Keratinocyte (primary cell): ENCODE measurements around the gene ZNF668. TPM values are rescaled to one million over a fixed set of nuclear protein-coding genes. Genes with fewer than 3 reads are reported as not detected.

Experiments
- DNase-seq: peaks from one replicate; pipeline ENCODE4 v3.0.0-alpha.2; 2011; ENCODE audit warnings: low read depth, missing footprints, low spot score
- FAIRE-seq: peaks from 2 replicates; lab custom pipeline; 2011; peaks lifted over from hg19 to GRCh38; lab: Jason Lieb, UNC
- H2AFZ ChIP-seq: 2 replicates; pipeline ENCODE4 v1.6.0; 2012; ENCODE audit warnings: low read length, control low read depth, inconsistent platforms; ENCODE audit not compliant: control insufficient read depth
- H3K27ac ChIP-seq: 2 replicates; pipeline ENCODE4 v1.5.1; 2011; ENCODE audit warnings: low read length; ENCODE audit not compliant: control insufficient read depth, insufficient read depth
- H3K27me3 ChIP-seq: 3 replicates; pipeline ENCODE4 v1.6.0; 2011; ENCODE audit warnings: low read length; ENCODE audit not compliant: control insufficient read depth, insufficient read depth; ENCODE audit errors: extremely low read depth
- H3K36me3 ChIP-seq, 2 experiments: 2 replicates in 1 of 2; 3 replicates in 1 of 2; pipeline ENCODE4 v1.5.1; 2011; ENCODE audit warnings: low read length in 2 of 2, mild to moderate bottlenecking in 1 of 2; ENCODE audit not compliant: control insufficient read depth in 2 of 2, insufficient read depth in 2 of 2; ENCODE audit errors: extremely low read depth in 1 of 2
- H3K4me1 ChIP-seq: 3 replicates; pipeline ENCODE4 v1.5.1; 2011; ENCODE audit warnings: low read length; ENCODE audit not compliant: control insufficient read depth, insufficient read depth; ENCODE audit errors: extremely low read depth
- H3K4me2 ChIP-seq: 3 replicates; pipeline ENCODE4 v1.6.0; 2011; ENCODE audit warnings: low read depth, low read length; ENCODE audit not compliant: control insufficient read depth, insufficient read depth; ENCODE audit errors: extremely low read depth
- H3K4me3 ChIP-seq, 3 experiments: fragments of 200-600 bp in 1 of 3; sonication (generic) in 1 of 3; 2 replicates in 2 of 3; 3 replicates in 1 of 3; pipeline ENCODE4 v1.5.1; 2011 to 2016; ENCODE audit warnings: low read length in 3 of 3, mild to moderate bottlenecking in 3 of 3, control low read depth in 2 of 3, inconsistent platforms in 1 of 3, low read depth in 1 of 3, mixed read lengths in 1 of 3, mixed run types in 1 of 3, moderate library complexity in 1 of 3; ENCODE audit not compliant: control insufficient read depth in 2 of 3, insufficient read depth in 2 of 3; ENCODE audit errors: extremely low read depth in 1 of 3
- H3K79me2 ChIP-seq: 2 replicates; pipeline ENCODE4 v1.6.0; 2012; ENCODE audit warnings: low read length; ENCODE audit not compliant: control insufficient read depth, insufficient read depth
- H3K9ac ChIP-seq: 3 replicates; pipeline ENCODE4 v1.6.0; 2011; ENCODE audit warnings: low read length; ENCODE audit not compliant: control insufficient read depth, insufficient read depth; ENCODE audit errors: extremely low read depth
- H3K9me1 ChIP-seq: 3 replicates; pipeline ENCODE4 v1.6.0; 2011; ENCODE audit warnings: low read length; ENCODE audit not compliant: control insufficient read depth, insufficient read depth; ENCODE audit errors: extremely low read depth
- H3K9me3 ChIP-seq: 2 replicates; pipeline ENCODE4 v1.5.1; 2012; ENCODE audit warnings: low read depth, low read length; ENCODE audit not compliant: control insufficient read depth
- H4K20me1 ChIP-seq: 3 replicates; pipeline ENCODE4 v1.6.0; 2011; ENCODE audit warnings: low read length; ENCODE audit not compliant: control insufficient read depth, insufficient read depth; ENCODE audit errors: extremely low read depth
- EZH2 ChIP-seq: IDR thresholded peaks from one replicate; pipeline ENCODE4 v1.6.1; 2012; ENCODE audit warnings: inconsistent platforms, mild to moderate bottlenecking, low read length, moderate library complexity
- dilution Hi-C: fragments of 300-500 bp; cut with MboI; formaldehyde crosslinking; loops from one replicate; pipeline ENCODE4 v1.7.0; 2020; ENCODE audit warnings: low sequenced_read_pairs; ENCODE audit not compliant: extremely low pct_ligation_motif_present
- polyA plus RNA-seq, 5 experiments: library from polyadenylated mRNA; depleted of rRNA in 3 of 5; stranded (reverse) in 3 of 5; stranded (forward) in 1 of 5; unstranded in 1 of 5; fragments of >200 nt; gene quantifications; 1 replicate in 1 of 5; 2 replicates in 3 of 5; 3 replicates in 1 of 5; pipeline versions ENCODE4 v1.2.1 to v1.2.3, GENCODE V29; 2011 to 2012; ENCODE audit warnings: missing spikeins in 2 of 5, low read depth in 1 of 5, low replicate concordance in 1 of 5
- TF ChIP-seq, protein P1 (sequence below), 3 experiments: IDR thresholded peaks in 1 of 3; conservative IDR thresholded peaks in 1 of 3; optimal IDR thresholded peaks in 1 of 3; 2 replicates in 2 of 3; 3 replicates in 1 of 3; pipeline versions ENCODE3 to v1.5.1; 2011; ENCODE audit warnings: low read length in 3 of 3, mild to moderate bottlenecking in 3 of 3, moderate library complexity in 2 of 3, control low read depth in 1 of 3, inconsistent platforms in 1 of 3; ENCODE audit not compliant: insufficient read depth in 2 of 3; ENCODE audit errors: extremely low read depth in 1 of 3

The ZNF668 gene
- polyA plus RNA-seq, 1 donor (not counting 4 experiments of a cell fraction or from before 2014, with no cell fraction given): 5.5 TPM

DNA sequence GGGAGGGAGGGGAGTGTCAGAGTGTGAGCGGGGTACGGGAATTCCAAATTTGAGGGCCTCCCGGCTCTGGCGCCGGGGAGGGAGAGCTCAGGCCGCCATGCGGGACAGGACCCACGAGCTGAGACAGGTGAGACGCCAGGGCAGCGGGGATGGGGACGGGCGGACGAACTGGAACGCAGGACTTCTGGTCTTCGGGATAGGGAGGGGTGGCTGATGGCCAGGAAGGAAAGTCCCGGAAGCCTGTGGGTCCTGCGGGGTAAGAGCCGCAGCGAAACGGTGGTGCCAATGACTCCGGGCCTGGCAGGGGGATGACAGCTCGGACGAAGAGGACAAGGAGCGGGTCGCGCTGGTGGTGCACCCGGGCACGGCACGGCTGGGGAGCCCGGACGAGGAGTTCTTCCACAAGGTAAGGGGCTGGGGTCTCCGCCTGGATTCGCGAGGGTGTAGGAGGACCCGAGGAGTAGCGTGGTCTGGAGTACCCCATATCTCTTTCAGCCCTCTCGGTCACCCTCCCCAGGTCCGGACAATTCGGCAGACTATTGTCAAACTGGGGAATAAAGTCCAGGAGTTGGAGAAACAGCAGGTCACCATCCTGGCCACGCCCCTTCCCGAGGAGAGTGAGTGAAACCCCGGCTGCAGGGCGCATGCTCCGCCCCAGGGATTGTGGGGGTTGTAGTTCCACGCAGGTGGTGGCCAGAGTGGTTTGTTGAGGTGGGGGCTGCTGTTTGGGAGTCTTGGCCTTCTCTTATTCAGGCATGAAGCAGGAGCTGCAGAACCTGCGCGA lies 40.1 kb downstream of the ZNF668 start:
- H3K27ac ChIP-seq: peak overlapping the region; percentile 89
- peak overlapping the region; percentile 98 to 99 (median 98) for H3K4me3 ChIP-seq
- dilution Hi-C loops: no loop called here
- H3K79me2 ChIP-seq: peaks cover 13% of the 10 kb centered on the region
- H3K9ac ChIP-seq: peak overlapping the region; percentile 92
- H2AFZ ChIP-seq: peak overlapping the region; percentile 82
- peak overlapping the region; percentile 84 for H3K4me2 ChIP-seq
- peaks cover 2% of the 10 kb centered on the region for H4K20me1 ChIP-seq
- no peaks in the 10 kb centered on the region for H3K27me3 ChIP-seq
- FAIRE-seq: no peak
- H3K4me1 ChIP-seq: peaks cover 10% of the 10 kb centered on the region
- H3K36me3 ChIP-seq: peaks cover 14 to 19% of the 10 kb centered on the region in 2 experiments
- H3K9me1 ChIP-seq: no peaks in the 10 kb centered on the region
- H3K9me3 ChIP-seq: no peaks in the 10 kb centered on the region
- no peak for DNase-seq
- TF ChIP-seq, protein P1, sequence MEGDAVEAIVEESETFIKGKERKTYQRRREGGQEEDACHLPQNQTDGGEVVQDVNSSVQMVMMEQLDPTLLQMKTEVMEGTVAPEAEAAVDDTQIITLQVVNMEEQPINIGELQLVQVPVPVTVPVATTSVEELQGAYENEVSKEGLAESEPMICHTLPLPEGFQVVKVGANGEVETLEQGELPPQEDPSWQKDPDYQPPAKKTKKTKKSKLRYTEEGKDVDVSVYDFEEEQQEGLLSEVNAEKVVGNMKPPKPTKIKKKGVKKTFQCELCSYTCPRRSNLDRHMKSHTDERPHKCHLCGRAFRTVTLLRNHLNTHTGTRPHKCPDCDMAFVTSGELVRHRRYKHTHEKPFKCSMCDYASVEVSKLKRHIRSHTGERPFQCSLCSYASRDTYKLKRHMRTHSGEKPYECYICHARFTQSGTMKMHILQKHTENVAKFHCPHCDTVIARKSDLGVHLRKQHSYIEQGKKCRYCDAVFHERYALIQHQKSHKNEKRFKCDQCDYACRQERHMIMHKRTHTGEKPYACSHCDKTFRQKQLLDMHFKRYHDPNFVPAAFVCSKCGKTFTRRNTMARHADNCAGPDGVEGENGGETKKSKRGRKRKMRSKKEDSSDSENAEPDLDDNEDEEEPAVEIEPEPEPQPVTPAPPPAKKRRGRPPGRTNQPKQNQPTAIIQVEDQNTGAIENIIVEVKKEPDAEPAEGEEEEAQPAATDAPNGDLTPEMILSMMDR (optimal IDR thresholded peaks at IDR 0.05 in 1 of 3, IDR thresholded peaks at IDR 0.05 in 1 of 3, conservative IDR thresholded peaks at IDR 0.05 in 1 of 3; ENCODE audit: extremely low read depth in 1 of 3, insufficient read depth in 2 of 3, low read length in 3 of 3): no peak
- TF ChIP-seq EZH2: no peak

DNA sequence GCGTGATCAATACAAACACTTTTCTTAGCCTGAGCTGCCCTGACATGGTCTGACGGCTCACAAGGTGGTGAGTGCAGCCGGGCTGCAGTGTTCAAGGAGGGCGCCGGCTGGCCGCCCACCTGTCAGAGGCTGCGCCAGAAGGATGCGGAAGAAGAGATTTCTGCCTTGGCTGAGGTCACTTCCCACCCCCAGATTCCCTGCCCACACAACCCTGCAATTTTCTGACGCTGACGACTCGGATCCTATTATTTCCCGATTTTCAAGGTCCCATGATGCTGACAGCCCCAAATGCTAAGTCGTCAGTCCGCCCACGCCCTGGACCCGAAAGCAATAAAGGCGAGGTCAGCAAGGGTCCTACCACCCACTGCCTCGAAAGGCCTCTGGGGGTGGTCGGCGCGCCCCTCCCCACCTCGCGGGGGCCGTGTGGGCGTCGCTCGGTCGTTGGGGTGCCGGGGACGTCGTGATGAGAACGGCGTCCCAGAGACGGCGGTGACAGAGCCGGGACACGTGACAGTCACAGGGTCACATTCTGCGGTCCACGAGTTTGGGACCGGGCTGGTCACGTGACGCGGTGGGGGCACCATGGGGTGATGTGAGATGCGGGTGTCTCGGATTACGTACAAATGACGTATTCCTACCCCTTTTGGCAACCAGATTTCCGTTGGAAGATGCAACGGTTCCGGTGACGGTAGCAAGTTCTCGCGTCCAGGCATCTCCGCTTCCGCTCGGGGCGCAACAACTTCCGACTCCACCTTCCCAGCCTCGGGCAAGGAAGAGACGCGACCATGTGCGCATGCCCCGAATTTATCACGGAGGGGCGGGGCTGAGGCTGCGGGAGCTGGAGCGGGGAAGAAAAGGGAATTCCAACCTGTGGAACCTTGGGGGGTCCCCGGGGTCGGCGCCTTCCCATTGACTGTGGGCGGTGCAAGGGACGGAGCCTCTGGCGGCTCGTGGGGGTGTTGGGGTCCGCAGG lies 41.0 kb downstream of the ZNF668 start, which contains the start of gene STX4:
TSS of gene STX4 (plus strand) at position 823 of the 973 bp plus-strand sequence. CDS start 248 bp downstream, outside the sequence.
- no peak for TF ChIP-seq EZH2
- TF ChIP-seq, protein P1 (optimal IDR thresholded peaks at IDR 0.05 in 1 of 3, IDR thresholded peaks at IDR 0.05 in 1 of 3, conservative IDR thresholded peaks at IDR 0.05 in 1 of 3; ENCODE audit: extremely low read depth in 1 of 3, insufficient read depth in 2 of 3, low read length in 3 of 3): no peak
- H4K20me1 ChIP-seq: peaks cover 2% of the 10 kb centered on the region

More for the DNA sequence above, 41.0 kb downstream of the ZNF668 start, which contains the start of gene STX4:
- H3K27me3 ChIP-seq: no peaks in the 10 kb centered on the region
- H3K36me3 ChIP-seq: peaks cover 7 to 13% of the 10 kb centered on the region in 2 experiments
- H3K4me1 ChIP-seq: peaks cover 10% of the 10 kb centered on the region
- FAIRE-seq (peak; percentile 76), DNase-seq (peak; percentile 98)
- peak within 1 kb of the TSS; percentile 98 for H2AFZ ChIP-seq
- H3K4me2 ChIP-seq: peak within 1 kb of the TSS; percentile 84
- H3K9me3 ChIP-seq: no peaks in the 10 kb centered on the region
- peaks cover 13% of the 10 kb centered on the region for H3K79me2 ChIP-seq
- H3K4me3 ChIP-seq: peak within 1 kb of the TSS; percentile 98 to 99 (median 98)
- H3K9me1 ChIP-seq: no peaks in the 10 kb centered on the region
- H3K27ac ChIP-seq: peak within 1 kb of the TSS; percentile 89
- dilution Hi-C loops: no loop called here
- H3K9ac ChIP-seq: peak within 1 kb of the TSS; percentile 92
